ENCODE data around the gene SKIDA1. TPM values are rescaled to one million over a fixed set of nuclear protein-coding genes. Genes with fewer than 3 reads are reported as not detected.

Gene SKIDA1
- total and polyA plus RNA-seq, 8 donors = under 0.01 to 2.7 (median 0.45) TPM; not detected in 1

GRCh38 chr10:21523557-21524008, 1.9 kb downstream of the SKIDA1 start:
- TF ChIP-seq CTCF (IDR thresholded peaks at IDR 0.05) = no peak
- TF ChIP-seq POLR2A (IDR thresholded peaks at IDR 0.05) = no peak
- no peak for TF ChIP-seq EP300 (IDR thresholded peaks at IDR 0.05)
- no peak for TF ChIP-seq POLR2AphosphoS5 (IDR thresholded peaks at IDR 0.05)
- DNase-seq = peak in 1 of 2 donors; percentile 83
- H3K4me3 ChIP-seq = no peak overlapping the region
- H3K36me3 ChIP-seq = no peaks in the 10 kb centered on the region
- intact Hi-C loops (cut with DNase I; ENCODE audit: low total_unique reads) = no loop called here
- H3K9me3 ChIP-seq = no peaks in the 10 kb centered on the region
- H3K27ac ChIP-seq = peak overlapping the region in 4 of 5 donors; percentile 10 to 98 (median 96)
- peaks cover 15 to 74% (median 37%) of the 10 kb centered on the region in 4 donors for H3K4me1 ChIP-seq
- peaks cover 0 to 50% (median 37%) of the 10 kb centered on the region in 3 donors for H3K27me3 ChIP-seq
- WGBS, 5 donors = 47 to 66% (median 60%) methylated on average over 3 of the region's 3 CpGs

- 68 to 85% (median 82%) methylated on average over 1 of the region's 1 CpG for WGBS, 5 donors
- TF ChIP-seq EP300 (IDR thresholded peaks at IDR 0.05) (no peak), CTCF (IDR thresholded peaks at IDR 0.05) (no peak), POLR2A (IDR thresholded peaks at IDR 0.05) (no peak), POLR2AphosphoS5 (IDR thresholded peaks at IDR 0.05) (no peak)
- H3K27me3 ChIP-seq = peaks cover 0 to 58% (median 45%) of the 10 kb centered on the region in 3 donors
- H3K4me3 ChIP-seq = no peak overlapping the region
- H3K27ac ChIP-seq = no peak overlapping the region
- H3K9me3 ChIP-seq = no peaks in the 10 kb centered on the region
- DNase-seq = no peak
- intact Hi-C loops (cut with DNase I; ENCODE audit: low total_unique reads) = no loop called here
- H3K36me3 ChIP-seq = no peaks in the 10 kb centered on the region
- peaks cover 16 to 76% (median 42%) of the 10 kb centered on the region in 4 donors for H3K4me1 ChIP-seq
Measured at GRCh38 chr10:21522631-21523406, 2.7 kb downstream of the SKIDA1 start.

GRCh38 chr10:21521751-21522533, 3.5 kb downstream of the SKIDA1 start:
- H3K4me1 ChIP-seq = peaks cover 16 to 77% (median 49%) of the 10 kb centered on the region in 4 donors

More at GRCh38 chr10:21521751-21522533, 3.5 kb downstream of the SKIDA1 start:
- intact Hi-C loops (cut with DNase I; ENCODE audit: low total_unique reads) = no loop called here
- H3K4me3 ChIP-seq = no peak overlapping the region
- H3K36me3 ChIP-seq = no peaks in the 10 kb centered on the region
- peak in 1 of 2 donors; percentile 4 for DNase-seq
- peaks cover 0 to 58% (median 49%) of the 10 kb centered on the region in 3 donors for H3K27me3 ChIP-seq
- H3K9me3 ChIP-seq = no peaks in the 10 kb centered on the region
- TF ChIP-seq CTCF (IDR thresholded peaks at IDR 0.05) (no peak), POLR2A (IDR thresholded peaks at IDR 0.05) (no peak), POLR2AphosphoS5 (IDR thresholded peaks at IDR 0.05) (no peak), EP300 (IDR thresholded peaks at IDR 0.05) (no peak)
- 65 to 85% (median 79%) methylated on average over 4 of the region's 4 CpGs for WGBS, 5 donors
- no peak overlapping the region for H3K27ac ChIP-seq

All from stomach (tissue), 9 donors.